ENCODE measurements around the gene MED22. TPM values are rescaled to one million over a fixed set of nuclear protein-coding genes. Genes with fewer than 3 reads are reported as not detected.
"Not testable (repeated sequence)": the region's sequence is repeated elsewhere in the genome, so short reads cannot be mapped to it uniquely, and the experiment has no call there.

The MED22 gene
- polyA plus RNA-seq, 3 donors = 22.9 to 32.5 (median 29.2) TPM

- no peak for DNase-seq (ENCODE audit: extremely low read depth in 1 of 11, low read depth in 9 of 11, low spot score in 4 of 11)
Observed at GRCh38 chr9:133301253-133302230, 46.4 kb downstream of the MED22 start.

DNA sequence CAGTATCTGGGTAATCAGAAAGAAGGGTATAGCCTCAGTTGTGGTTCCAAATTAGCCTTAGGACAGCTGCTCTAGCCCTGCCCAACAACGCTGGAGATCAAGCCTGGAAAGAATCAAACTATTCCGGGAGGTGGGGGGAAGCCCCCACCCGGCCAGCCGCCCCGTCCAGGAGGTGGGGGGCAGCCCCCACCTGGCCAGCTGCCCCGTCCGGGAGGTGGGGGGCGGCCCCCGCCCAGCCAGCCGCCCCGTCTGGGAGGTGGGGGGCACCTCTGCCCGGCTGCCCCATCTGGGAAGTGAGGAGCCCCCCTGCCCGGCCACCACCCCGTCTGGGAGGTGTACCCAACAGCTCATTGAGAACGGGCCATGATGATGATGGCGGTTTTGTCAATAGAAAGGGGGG lies 47.9 kb downstream of the MED22 start:
- not testable (repeated sequence) for DNase-seq (ENCODE audit: extremely low read depth in 1 of 11, low read depth in 9 of 11, low spot score in 4 of 11)

GRCh38 chr9:133294257-133294656 lies 53.7 kb downstream of the MED22 start:
- no peak for DNase-seq (ENCODE audit: extremely low read depth in 1 of 11, low read depth in 9 of 11, low spot score in 4 of 11)

- DNase-seq (ENCODE audit: extremely low read depth in 1 of 11, low read depth in 9 of 11, low spot score in 4 of 11) = no peak
Observed at GRCh38 chr9:133290751-133291302, 57.1 kb downstream of the MED22 start.

Other genes starting within 250 kb of the MED22 start
- gene RALGDS, start 226.9 kb downstream of the MED22 start, polyA plus RNA-seq (ENCODE audit: insufficient read length in 3 of 3) = 10 to 100 TPM; 30.6 to 44.4 (median 40.2) TPM
- 1 to 10 TPM; 1.8 to 3.0 (median 2.2) TPM for gene GBGT1, start 184.2 kb downstream of the MED22 start, polyA plus RNA-seq (ENCODE audit: insufficient read length in 3 of 3)
- gene OBP2B, start 138.9 kb downstream of the MED22 start, polyA plus RNA-seq (ENCODE audit: insufficient read length in 3 of 3) = under 1 TPM in 1 of 3 donors, not detected in 2; 0.34 TPM
- 10 to 100 TPM; 10.3 to 27.8 (median 17.7) TPM for gene ABO, start 72.9 kb downstream of the MED22 start, polyA plus RNA-seq (ENCODE audit: insufficient read length in 3 of 3)
- gene SURF6, start 11.9 kb downstream of the MED22 start, polyA plus RNA-seq (ENCODE audit: insufficient read length in 3 of 3) = 10 to 100 TPM; 21.2 to 31.3 (median 29.9) TPM
- 1,000 to 10,000 TPM; 2,380 to 2,771 (median 2,510) TPM for gene RPL7A, start 87 bp upstream of the MED22 start, polyA plus RNA-seq (ENCODE audit: insufficient read length in 3 of 3)
- gene SURF1, start 8.4 kb upstream of the MED22 start, polyA plus RNA-seq (ENCODE audit: insufficient read length in 3 of 3) = 10 to 100 TPM; 43.6 to 52.8 (median 52.4) TPM
- gene SURF2, start 8.4 kb upstream of the MED22 start, polyA plus RNA-seq (ENCODE audit: insufficient read length in 3 of 3) = 10 to 100 TPM; 21.6 to 26.3 (median 25.3) TPM
- 100 to 1,000 TPM; 161 to 181 (median 175) TPM for gene SURF4, start 27.9 kb upstream of the MED22 start, polyA plus RNA-seq (ENCODE audit: insufficient read length in 3 of 3)
- gene STKLD1, start 28.2 kb upstream of the MED22 start, polyA plus RNA-seq (ENCODE audit: insufficient read length in 3 of 3) = 1 to 10 TPM; 4.3 to 5.4 (median 4.4) TPM
- gene REXO4, start 69.9 kb upstream of the MED22 start, polyA plus RNA-seq (ENCODE audit: insufficient read length in 3 of 3) = 10 to 100 TPM; 25.2 to 33.4 (median 28.9) TPM
- gene ADAMTS13, start 74.2 kb upstream of the MED22 start, polyA plus RNA-seq (ENCODE audit: insufficient read length in 3 of 3) = 10 to 100 TPM in 2 of 3 donors, 1 to 10 TPM in 1; 8.5 to 14.6 (median 11.5) TPM
- 10 to 100 TPM; 23.5 to 35.8 (median 32.8) TPM for gene CACFD1, start 111.8 kb upstream of the MED22 start, polyA plus RNA-seq (ENCODE audit: insufficient read length in 3 of 3)
- gene SLC2A6, start 131.0 kb upstream of the MED22 start, polyA plus RNA-seq (ENCODE audit: insufficient read length in 3 of 3) = 1 to 10 TPM; 1.3 to 1.6 (median 1.6) TPM
- under 1 TPM in 1 of 3 donors, not detected in 2; 0.30 TPM for gene MYMK, start 176.8 kb upstream of the MED22 start, polyA plus RNA-seq (ENCODE audit: insufficient read length in 3 of 3)
- 1 to 10 TPM; 1.4 to 2.5 (median 1.9) TPM for gene ADAMTSL2, start 186.6 kb upstream of the MED22 start, polyA plus RNA-seq (ENCODE audit: insufficient read length in 3 of 3)

All from renal cortex interstitium (tissue), 11 donors.